Kidney capillary endothelial cell (primary cell): ENCODE results near the gene GRK5.
"Not testable (repeated sequence)": the region's sequence is repeated elsewhere in the genome, so short reads cannot be mapped to it uniquely, and the experiment has no call there.

ENCODE experiments used
- DNase-seq: peaks from one replicate; pipeline ENCODE4 v3.0.0-alpha.2; 2018; ENCODE audit warnings: low spot score

GRK5 gene

GRCh38 chr10:119276194-119276593 lies 68.8 kb downstream of the GRK5 start:
- not testable (repeated sequence) for DNase-seq

GRCh38 chr10:119278126-119278709 lies 70.8 kb downstream of the GRK5 start:
- no peak for DNase-seq

GRCh38 chr10:119279441-119279840 lies 72.1 kb downstream of the GRK5 start:
- DNase-seq, result no peak

GRCh38 chr10:119281581-119282071 lies 74.3 kb downstream of the GRK5 start:
- no peak for DNase-seq

- no peak for DNase-seq
Measured at GRCh38 chr10:119282446-119282845, 75.1 kb downstream of the GRK5 start.

- no peak for DNase-seq
Measured at GRCh38 chr10:119283387-119283786, 76.0 kb downstream of the GRK5 start.

GRCh38 chr10:119283818-119284217 lies 76.4 kb downstream of the GRK5 start:
- DNase-seq, result no peak

- DNase-seq, result no peak
Measured at GRCh38 chr10:119284679-119285096, 77.3 kb downstream of the GRK5 start.

- no peak for DNase-seq
Measured at GRCh38 chr10:119285495-119286267, 78.3 kb downstream of the GRK5 start.

GRCh38 chr10:119286516-119286915 lies 79.1 kb downstream of the GRK5 start:
- DNase-seq, result no peak

GRCh38 chr10:119286983-119287633 lies 79.7 kb downstream of the GRK5 start:
- no peak for DNase-seq

- DNase-seq, result no peak
Measured at GRCh38 chr10:119288574-119289001, 81.2 kb downstream of the GRK5 start.

- no peak for DNase-seq
Measured at GRCh38 chr10:119289227-119289920, 82.0 kb downstream of the GRK5 start.

- DNase-seq, result no peak
Measured at GRCh38 chr10:119290301-119291048, 83.1 kb downstream of the GRK5 start.

GRCh38 chr10:119291223-119291900 lies 84.0 kb downstream of the GRK5 start:
- no peak for DNase-seq

GRCh38 chr10:119292968-119293760 lies 85.8 kb downstream of the GRK5 start:
- DNase-seq, result no peak

GRCh38 chr10:119296703-119297102 lies 89.3 kb downstream of the GRK5 start:
- DNase-seq, result no peak

- DNase-seq, result no peak
Measured at GRCh38 chr10:119297207-119297968, 90.0 kb downstream of the GRK5 start.

- DNase-seq, result no peak
Measured at GRCh38 chr10:119298810-119299209, 91.4 kb downstream of the GRK5 start.
